Sigmoid colon (tissue), 4 donors: Measurements from ENCODE around the gene COLEC11.

Experiments
- CTCF ChIP-seq, 4 experiments: fragments of 450-650 bp in 3 of 4; fragments of 200-600 bp in 1 of 4; IDR thresholded peaks; one replicate each; pipeline ENCODE4 v1.5.1; 2016 to 2019; ENCODE audit warnings: antibody characterized with exemption in 4 of 4, mild to moderate bottlenecking in 3 of 4, moderate library complexity in 2 of 4
- EP300 ChIP-seq, 4 donors: sonication (generic); formaldehyde crosslinking; IDR thresholded peaks; one replicate each; pipeline ENCODE4 v1.6.1; 2017; ENCODE audit warnings: antibody characterized with exemption in 4 of 4
- POLR2A ChIP-seq, 2 donors: fragments of 450-650 bp; IDR thresholded peaks; one replicate each; pipeline ENCODE4 v1.6.1; 2016; ENCODE audit warnings: antibody characterized with exemption in 2 of 2, mild to moderate bottlenecking in 2 of 2, moderate library complexity in 2 of 2
- POLR2AphosphoS5 ChIP-seq, 4 donors: sonication (generic); formaldehyde crosslinking; IDR thresholded peaks; one replicate each; pipeline ENCODE4 v1.6.1; 2017; ENCODE audit warnings: antibody characterized with exemption in 4 of 4

- TF ChIP-seq CTCF (IDR thresholded peaks at IDR 0.05): no peak
- no peak for TF ChIP-seq EP300 (IDR thresholded peaks at IDR 0.05)
- no peak for TF ChIP-seq POLR2A (IDR thresholded peaks at IDR 0.05)
- TF ChIP-seq POLR2AphosphoS5 (IDR thresholded peaks at IDR 0.05): no peak
Observed at GRCh38 chr2:3652896-3653625, 58.1 kb downstream of the COLEC11 start.
